ENCODE results near the gene BRD4. TPM values are rescaled to one million over a fixed set of nuclear protein-coding genes. Genes with fewer than 3 reads are reported as not detected.

BRD4 gene
- polyA plus RNA-seq, 3 donors: 3.7 to 19.2 (median 4.2) TPM

DNA sequence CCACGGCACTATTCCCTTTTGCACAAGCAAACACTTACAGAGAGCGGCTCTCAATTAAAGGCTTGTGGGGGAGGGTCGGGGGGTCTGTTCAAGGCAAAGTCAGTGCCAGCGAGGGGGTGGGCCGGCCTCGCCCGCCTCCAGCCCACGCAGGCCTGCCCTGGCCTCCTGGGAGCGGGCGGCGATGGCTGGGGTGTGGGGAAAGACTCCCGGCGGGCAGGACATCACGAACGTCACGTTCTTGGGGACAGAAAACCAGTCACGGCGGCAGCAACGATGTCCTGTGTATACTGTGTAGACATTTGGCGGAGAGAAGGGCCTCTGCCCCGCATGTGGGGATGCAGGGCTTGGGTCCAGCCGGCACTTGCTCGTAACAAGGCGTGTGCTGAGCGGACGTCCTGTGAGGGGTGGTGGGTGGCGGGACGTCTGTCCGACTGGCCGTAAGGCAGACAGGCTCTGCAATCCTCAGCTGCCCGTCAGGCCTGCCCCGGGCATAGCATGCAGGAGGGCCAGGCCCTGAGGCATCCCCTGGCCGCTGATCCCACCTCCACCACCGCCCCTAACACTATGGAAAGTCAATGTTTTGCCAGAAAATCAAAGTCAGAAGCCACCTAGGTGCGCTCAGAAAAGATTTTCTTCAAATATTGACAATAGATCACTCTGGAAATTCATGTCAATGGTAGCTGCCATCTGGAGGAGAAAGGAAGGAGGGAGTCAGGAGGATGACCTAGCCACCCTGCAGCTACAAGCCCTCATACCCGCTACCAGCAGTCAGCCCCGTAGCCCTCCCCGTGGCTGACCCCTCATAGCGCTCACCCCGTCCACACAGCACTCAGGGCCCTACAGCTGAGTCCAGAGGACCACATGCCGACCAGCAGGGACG, 94.3 kb downstream of the BRD4 start:
- Mint-ChIP-seq H3K36me3 (peaks cover 55 to 78% of the 10 kb centered on the region in 2 donors), H3K4me3 (no peak overlapping the region), H3K27ac (peak overlapping the region in 1 of 7 donors; percentile 23), H3K4me1 (peaks cover 19% of the 10 kb centered on the region), H3K27me3 (ENCODE audit: low read depth in 3 of 3) (peaks cover 2 to 15% (median 14%) of the 10 kb centered on the region in 3 donors), H3K9me3 (peaks cover 0 to 2% (median 0%) of the 10 kb centered on the region in 7 donors)
- no peak for DNase-seq
- Histone ChIP-seq H3K9me3 (replicated peaks in 1 of 2; ENCODE audit: control insufficient read depth in 1 of 2, insufficient read depth in 1 of 2, low read length in 2 of 2) (no peaks in the 10 kb centered on the region), H3K4me3 (replicated peaks in 1 of 3; ENCODE audit: low read depth in 2 of 3, low read length in 3 of 3) (no peak overlapping the region), H3K9ac (ENCODE audit: insufficient read depth, low read length, poor library complexity, severe bottlenecking) (no peak overlapping the region), H3K79me2 (ENCODE audit: insufficient read depth, low read length) (no peaks in the 10 kb centered on the region), H4K20me1 (ENCODE audit: insufficient read depth, low read length) (peaks cover 44% of the 10 kb centered on the region), H3K36me3 (replicated peaks in 1 of 2; ENCODE audit: control insufficient read depth in 1 of 2, insufficient read depth in 2 of 2, low read length in 2 of 2) (peaks cover 60 to 71% of the 10 kb centered on the region in 2 donors), H3K27ac (ENCODE audit: low read depth in 1 of 2, low read length in 2 of 2) (no peak overlapping the region), H3K27me3 (ENCODE audit: control insufficient read depth in 2 of 2, insufficient read depth in 2 of 2, low read length in 2 of 2) (peaks cover 0 to 4% of the 10 kb centered on the region in 2 donors), H3K4me2 (replicated peaks; ENCODE audit: extremely low read depth, low read length, poor library complexity, severe bottlenecking) (no peak overlapping the region), H2AFZ (ENCODE audit: insufficient read depth, low read depth, low read length, poor library complexity, severe bottlenecking) (no peak overlapping the region), H3K4me1 (ENCODE audit: control insufficient read depth in 1 of 2, insufficient read depth in 2 of 2, low read length in 2 of 2) (peaks cover 14 to 15% of the 10 kb centered on the region in 2 donors)
- TF ChIP-seq, protein P1, sequence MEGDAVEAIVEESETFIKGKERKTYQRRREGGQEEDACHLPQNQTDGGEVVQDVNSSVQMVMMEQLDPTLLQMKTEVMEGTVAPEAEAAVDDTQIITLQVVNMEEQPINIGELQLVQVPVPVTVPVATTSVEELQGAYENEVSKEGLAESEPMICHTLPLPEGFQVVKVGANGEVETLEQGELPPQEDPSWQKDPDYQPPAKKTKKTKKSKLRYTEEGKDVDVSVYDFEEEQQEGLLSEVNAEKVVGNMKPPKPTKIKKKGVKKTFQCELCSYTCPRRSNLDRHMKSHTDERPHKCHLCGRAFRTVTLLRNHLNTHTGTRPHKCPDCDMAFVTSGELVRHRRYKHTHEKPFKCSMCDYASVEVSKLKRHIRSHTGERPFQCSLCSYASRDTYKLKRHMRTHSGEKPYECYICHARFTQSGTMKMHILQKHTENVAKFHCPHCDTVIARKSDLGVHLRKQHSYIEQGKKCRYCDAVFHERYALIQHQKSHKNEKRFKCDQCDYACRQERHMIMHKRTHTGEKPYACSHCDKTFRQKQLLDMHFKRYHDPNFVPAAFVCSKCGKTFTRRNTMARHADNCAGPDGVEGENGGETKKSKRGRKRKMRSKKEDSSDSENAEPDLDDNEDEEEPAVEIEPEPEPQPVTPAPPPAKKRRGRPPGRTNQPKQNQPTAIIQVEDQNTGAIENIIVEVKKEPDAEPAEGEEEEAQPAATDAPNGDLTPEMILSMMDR (IDR thresholded peaks at IDR 0.05): no peak
- 93% methylated on average over 29 of the region's 42 CpGs for WGBS (ENCODE audit: insufficient coverage)
- intact Hi-C loops (cut with micrococcal nuclease): no loop called here

DNA sequence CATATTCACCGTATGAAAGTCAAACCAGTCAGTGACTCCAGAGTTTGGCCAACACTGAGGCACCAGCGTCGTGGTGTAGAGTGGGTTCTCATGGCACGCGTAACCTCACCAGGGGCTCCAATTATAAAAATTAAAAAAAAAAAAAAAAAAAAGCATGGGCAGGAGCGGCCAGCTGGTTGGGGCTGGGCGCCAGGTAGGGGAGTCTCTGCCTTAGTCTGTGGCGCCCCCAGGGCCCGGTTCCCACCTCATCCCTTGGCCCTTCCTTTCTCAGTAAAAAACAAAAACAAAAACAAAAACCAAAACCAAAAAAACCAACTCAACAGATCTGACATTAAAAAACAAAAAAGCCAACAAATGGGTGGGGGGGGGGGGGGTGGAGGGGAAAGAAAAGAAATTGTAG, 95.5 kb downstream of the BRD4 start:
- H3K36me3 Mint-ChIP-seq: peaks cover 51 to 73% of the 10 kb centered on the region in 2 donors
- Histone ChIP-seq H3K4me1 (ENCODE audit: control insufficient read depth in 1 of 2, insufficient read depth in 2 of 2, low read length in 2 of 2) (peaks cover 23 to 25% of the 10 kb centered on the region in 2 donors), H3K27ac (ENCODE audit: low read depth in 1 of 2, low read length in 2 of 2) (no peak overlapping the region), H4K20me1 (ENCODE audit: insufficient read depth, low read length) (peaks cover 37% of the 10 kb centered on the region), H3K36me3 (replicated peaks in 1 of 2; ENCODE audit: control insufficient read depth in 1 of 2, insufficient read depth in 2 of 2, low read length in 2 of 2) (peaks cover 54 to 61% of the 10 kb centered on the region in 2 donors), H3K9ac (ENCODE audit: insufficient read depth, low read length, poor library complexity, severe bottlenecking) (no peak overlapping the region), H3K9me3 (replicated peaks in 1 of 2; ENCODE audit: control insufficient read depth in 1 of 2, insufficient read depth in 1 of 2, low read length in 2 of 2) (peaks cover 0 to under 1% of the 10 kb centered on the region in 2 donors), H2AFZ (ENCODE audit: insufficient read depth, low read depth, low read length, poor library complexity, severe bottlenecking) (no peak overlapping the region), H3K4me2 (replicated peaks; ENCODE audit: extremely low read depth, low read length, poor library complexity, severe bottlenecking) (no peak overlapping the region), H3K4me3 (replicated peaks in 1 of 3; ENCODE audit: low read depth in 2 of 3, low read length in 3 of 3) (no peak overlapping the region), H3K27me3 (ENCODE audit: control insufficient read depth in 2 of 2, insufficient read depth in 2 of 2, low read length in 2 of 2) (peaks cover 5 to 13% of the 10 kb centered on the region in 2 donors), H3K79me2 (ENCODE audit: insufficient read depth, low read length) (no peaks in the 10 kb centered on the region)
- no peak overlapping the region for H3K27ac Mint-ChIP-seq
- intact Hi-C loops (cut with micrococcal nuclease): no loop called here
- no peak for DNase-seq
- WGBS (ENCODE audit: insufficient coverage): 100% methylated on average over 1 of the region's 9 CpGs
- H3K4me3 Mint-ChIP-seq: no peak overlapping the region
- peaks cover 11 to 26% (median 25%) of the 10 kb centered on the region in 3 donors for H3K27me3 Mint-ChIP-seq (ENCODE audit: low read depth in 3 of 3)
- H3K4me1 Mint-ChIP-seq: peaks cover 28% of the 10 kb centered on the region
- TF ChIP-seq, protein P1 (IDR thresholded peaks at IDR 0.05): no peak
- H3K9me3 Mint-ChIP-seq: peaks cover 0 to 7% (median 7%) of the 10 kb centered on the region in 7 donors
